Psoas muscle (tissue), 8 donors: ENCODE measurements around the gene CCL22. TPM values are rescaled to one million over a fixed set of nuclear protein-coding genes. Genes with fewer than 3 reads are reported as not detected.

ENCODE experiments used
- ATAC-seq, 4 donors: fragments of 200-7000 bp; cut with Tn5 transposase; one replicate each; pipeline ENCODE4 v1.9.1; 2020; ENCODE audit warnings: moderate library complexity in 3 of 4, mild to moderate bottlenecking in 2 of 4
- DNase-seq, 2 donors: peaks; one replicate each; pipeline ENCODE4 v3.0.0-alpha.2; 2020
- H3K27ac ChIP-seq: fragments of 200-600 bp; one replicate; pipeline ENCODE4 v1.8.0; 2022
- H3K27me3 ChIP-seq, 3 donors: fragments of 200-600 bp in 1 of 3; one replicate each; pipeline versions ENCODE4 v1.6.1 to v1.8.0; 2013 to 2022; ENCODE audit warnings: low read length in 2 of 3, mild to moderate bottlenecking in 2 of 3, moderate library complexity in 1 of 3; ENCODE audit not compliant: insufficient read depth in 3 of 3
- H3K36me3 ChIP-seq, 2 donors: fragments of 200-600 bp in 1 of 2; one replicate each; pipeline versions ENCODE4 v1.6.1 to v1.8.0; 2013 to 2022; ENCODE audit warnings: low read depth in 1 of 2, mild to moderate bottlenecking in 1 of 2, moderate library complexity in 1 of 2; ENCODE audit not compliant: insufficient read depth in 1 of 2
- H3K4me1 ChIP-seq: fragments of 200-600 bp; one replicate; pipeline ENCODE4 v1.8.0; 2022
- H3K4me3 ChIP-seq: fragments of 200-600 bp; one replicate; pipeline ENCODE4 v1.8.0; 2022; ENCODE audit warnings: mild to moderate bottlenecking
- H3K9me3 ChIP-seq: fragments of 200-600 bp; one replicate; pipeline ENCODE4 v1.8.0; 2022
- CTCF ChIP-seq: fragments of 200-600 bp; IDR thresholded peaks from one replicate; pipeline ENCODE4 v1.8.0; 2022; ENCODE audit warnings: antibody characterized with exemption
- WGBS, 3 donors: extraction: QIAGEN DNeasy Blood & Tissue Kit; methylation state at CpG; one replicate each; pipeline versions ENCODE4 v1.1.6 to v1.1.7; 2013; 5-methylcytosine and 5-hydroxymethylcytosine counted together
- intact Hi-C, 2 donors: fragments of 100-400 bp; cut with DNase I; formaldehyde crosslinking; loops; one replicate each; pipeline versions ENCODE4 v1.11.0 to v1.14.2; 2022
- polyA plus RNA-seq, 3 donors: library from polyadenylated mRNA; stranded (reverse); fragments of 200-250 nt; gene quantifications; one replicate each; pipeline ENCODE4 v1.2.3, GENCODE V29; 2013
- total RNA-seq, 4 donors: library from RNA; stranded (reverse); fragmentation: NEBNext Ultra II Directional in 2 of 4; extraction: Animal tissue kit (Norgen Biotek cat#: 25700) in 2 of 4; gene quantifications; one replicate each; pipeline versions ENCODE4 v1.2.1 to v1.2.4, GENCODE V29; 2021 to 2023
- donor health status: healthy with polysubstance abuse.
- donor health status: DM: no; HTN: no; CAD: no; lungs with moderate emphysema.
- donor health status: Bipolar disorder and iron deficiency.
- donor health status: healthy.
- donor health status: DM: yes; HTN: yes; CAD: no.
- donor health status: DM: no; HTN: no; CAD: no.
- donor health status: DM: no; HTN: no; CAD: no.
- donor health status: DM: yes; HTN: yes; CAD: no.

Gene CCL22
- total and polyA plus RNA-seq, 7 donors: 0.04 to 0.12 TPM; not detected in 5

- intact Hi-C loops: loop anchor here in 1 of 2 donors (10.0 kb wide), 1 partner anchor 329 kb away; no protein-coding TSS in a partner anchor
- ATAC-seq (no peak), DNase-seq (no peak)
- peaks cover 4% of the 10 kb centered on the region for H3K4me1 ChIP-seq
- H3K4me3 ChIP-seq: no peak overlapping the region
- WGBS, 3 donors: 76 to 93% (median 88%) methylated on average over 5 of the region's 5 CpGs
- no peak for TF ChIP-seq CTCF
- no peaks in the 10 kb centered on the region for H3K36me3 ChIP-seq
- H3K9me3 ChIP-seq: no peaks in the 10 kb centered on the region
- peaks cover 0 to 5% (median 0%) of the 10 kb centered on the region in 3 donors for H3K27me3 ChIP-seq
- no peak overlapping the region for H3K27ac ChIP-seq
These were observed 54.7 kb downstream of the CCL22 start for GRCh38 chr16:57413301-57413730.

- Histone ChIP-seq H3K36me3 (no peaks in the 10 kb centered on the region), H3K27me3 (peaks cover 0 to 5% (median 0%) of the 10 kb centered on the region in 3 donors), H3K4me1 (peaks cover 7% of the 10 kb centered on the region), H3K4me3 (no peak overlapping the region), H3K9me3 (no peaks in the 10 kb centered on the region), H3K27ac (no peak overlapping the region)
- 65 to 82% (median 74%) methylated on average over 7 of the region's 7 CpGs for WGBS, 3 donors
- DNase-seq (no peak), ATAC-seq (no peak)
- no peak for TF ChIP-seq CTCF
- intact Hi-C loops: loop anchor here in 1 of 2 donors (10.0 kb wide), 1 partner anchor 329 kb away; no protein-coding TSS in a partner anchor
These were observed 55.1 kb downstream of the CCL22 start for GRCh38 chr16:57413733-57414132.

Other genes with a start within 250 kb of the CCL22 start
- 10 to 100 TPM; 47.9 to 60.4 (median 50.2) TPM for gene PSME3IP1, start 172.7 kb upstream of the CCL22 start, total RNA-seq
- gene PSME3IP1, start 172.7 kb upstream of the CCL22 start, polyA plus RNA-seq: 10 to 100 TPM; 37.1 to 61.9 (median 47.6) TPM
- gene RSPRY1, start 172.5 kb upstream of the CCL22 start, total RNA-seq: 10 to 100 TPM; 14.6 to 19.5 (median 16.7) TPM
- gene RSPRY1, start 172.5 kb upstream of the CCL22 start, polyA plus RNA-seq: 10 to 100 TPM in 2 of 3 donors, 1 to 10 TPM in 1; 7.1 to 18.2 (median 11.0) TPM
- 10 to 100 TPM; 25.2 to 39.9 (median 29.2) TPM for gene ARL2BP, start 113.5 kb upstream of the CCL22 start, total RNA-seq
- 10 to 100 TPM; 47.9 to 88.3 (median 53.3) TPM for gene ARL2BP, start 113.5 kb upstream of the CCL22 start, polyA plus RNA-seq
- gene PLLP, start 74.1 kb upstream of the CCL22 start, total RNA-seq: 1 to 10 TPM in 3 of 4 donors, under 1 TPM in 1; 0.39 to 2.4 (median 1.4) TPM
- gene PLLP, start 74.1 kb upstream of the CCL22 start, polyA plus RNA-seq: 1 to 10 TPM; 2.0 to 3.1 (median 2.7) TPM
- gene CX3CL1, start 13.7 kb downstream of the CCL22 start, total RNA-seq: 10 to 100 TPM in 2 of 4 donors, 1 to 10 TPM in 2; 3.8 to 13.5 (median 9.1) TPM
- gene CX3CL1, start 13.7 kb downstream of the CCL22 start, polyA plus RNA-seq: 1 to 10 TPM; 3.3 to 6.2 (median 4.5) TPM
- gene CCL17, start 46.0 kb downstream of the CCL22 start, total RNA-seq: not detected
- gene CCL17, start 46.0 kb downstream of the CCL22 start, polyA plus RNA-seq: under 1 TPM in 1 of 3 donors, not detected in 2; 0.20 TPM
- gene CIAPIN1, start 88.6 kb downstream of the CCL22 start, total RNA-seq: 10 to 100 TPM; 31.8 to 78.3 (median 50.8) TPM
- 10 to 100 TPM; 41.7 to 76.6 (median 59.7) TPM for gene CIAPIN1, start 88.6 kb downstream of the CCL22 start, polyA plus RNA-seq
- gene COQ9, start 88.7 kb downstream of the CCL22 start, total RNA-seq: 100 to 1,000 TPM; 131 to 184 (median 152) TPM
- gene COQ9, start 88.7 kb downstream of the CCL22 start, polyA plus RNA-seq: 100 to 1,000 TPM in 2 of 3 donors, 10 to 100 TPM in 1; 85.0 to 169 (median 149) TPM
- gene POLR2C, start 103.9 kb downstream of the CCL22 start, total RNA-seq: 10 to 100 TPM; 48.7 to 60.1 (median 53.1) TPM
- 10 to 100 TPM; 45.1 to 97.1 (median 61.7) TPM for gene POLR2C, start 103.9 kb downstream of the CCL22 start, polyA plus RNA-seq
- 1 to 10 TPM; 1.5 to 4.3 (median 2.4) TPM for gene DOK4, start 127.7 kb downstream of the CCL22 start, total RNA-seq
- 1 to 10 TPM; 1.3 to 2.2 (median 1.5) TPM for gene DOK4, start 127.7 kb downstream of the CCL22 start, polyA plus RNA-seq
- 1 to 10 TPM; 1.2 to 2.4 (median 1.9) TPM for gene CCDC102A, start 177.8 kb downstream of the CCL22 start, total RNA-seq
- gene CCDC102A, start 177.8 kb downstream of the CCL22 start, polyA plus RNA-seq: 1 to 10 TPM in 2 of 3 donors, under 1 TPM in 1; 0.95 to 2.1 (median 1.2) TPM
- under 1 TPM in 3 of 4 donors, not detected in 1; 0.11 to 0.37 (median 0.19) TPM for gene ADGRG5, start 183.9 kb downstream of the CCL22 start, total RNA-seq
- gene ADGRG5, start 183.9 kb downstream of the CCL22 start, polyA plus RNA-seq: under 1 TPM in 1 of 3 donors, not detected in 2; 0.05 TPM